Upper lobe of left lung (tissue), 4 donors: ENCODE results near the gene NCOA6.

Source experiments
- CTCF ChIP-seq, 6 experiments: fragments of 450-650 bp in 4 of 6; fragments of 200-600 bp in 2 of 6; sonication (generic) in 2 of 6; IDR thresholded peaks; one replicate each; pipeline ENCODE4 v1.5.1; 2016 to 2019; ENCODE audit warnings: antibody characterized with exemption in 6 of 6
- POLR2AphosphoS5 ChIP-seq, 2 donors: sonication (generic); formaldehyde crosslinking; IDR thresholded peaks; one replicate each; pipeline ENCODE4 v1.5.1; 2017; ENCODE audit warnings: antibody characterized with exemption in 2 of 2

DNA sequence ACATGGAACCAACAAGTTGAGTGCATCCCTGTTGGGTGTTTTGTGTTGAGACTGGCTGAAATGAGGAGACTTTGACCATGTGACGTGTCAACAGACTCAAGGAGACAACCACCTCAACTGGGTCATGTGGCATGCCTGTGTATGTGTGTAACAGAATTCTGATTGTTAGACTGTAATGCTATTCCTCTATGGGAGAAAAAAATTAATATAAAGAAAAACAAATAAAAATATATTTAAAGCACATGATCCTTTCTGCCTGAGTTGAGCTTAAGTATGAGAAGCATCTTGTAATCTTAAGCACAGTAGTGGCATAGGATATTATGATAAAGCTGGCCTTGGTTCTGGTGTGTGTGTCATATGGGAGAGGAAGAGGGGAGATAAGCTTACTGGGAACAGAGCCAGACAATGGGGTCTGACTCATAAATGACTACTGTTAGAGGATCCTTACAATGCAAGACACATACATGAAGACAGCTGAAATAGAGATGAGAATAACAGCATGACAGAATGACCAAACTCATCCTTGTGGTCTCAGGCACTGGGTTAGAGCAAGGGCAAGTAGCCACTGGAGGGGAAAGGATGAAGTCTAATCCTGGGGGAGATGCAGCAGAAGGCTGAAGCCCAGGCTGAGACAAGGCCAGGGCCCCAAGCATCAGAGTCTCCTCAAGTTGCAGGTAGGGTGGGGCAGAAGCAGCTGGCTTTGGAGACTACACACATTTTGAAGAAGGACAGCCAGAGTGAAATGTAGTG lies 112.1 kb downstream of the NCOA6 start:
- TF ChIP-seq CTCF (IDR thresholded peaks at IDR 0.05): no peak
- no peak for TF ChIP-seq POLR2AphosphoS5 (IDR thresholded peaks at IDR 0.05)
